GM18505 (cell line): ENCODE results near the gene ZNF205.

Experiments used
- ATAC-seq: cut with Tn5 transposase; IDR thresholded peaks from one replicate; pipeline ENCODE4 v1.9.1; 2021; ENCODE audit not compliant: unreplicated experiment
- POLR2A ChIP-seq: IDR thresholded peaks from 4 replicates; pipeline ENCODE4 v1.6.1; 2011; ENCODE audit warnings: borderline replicate concordance; ENCODE audit not compliant: insufficient read depth, insufficient read length; ENCODE audit errors: extremely low read depth

ZNF205 gene

DNA sequence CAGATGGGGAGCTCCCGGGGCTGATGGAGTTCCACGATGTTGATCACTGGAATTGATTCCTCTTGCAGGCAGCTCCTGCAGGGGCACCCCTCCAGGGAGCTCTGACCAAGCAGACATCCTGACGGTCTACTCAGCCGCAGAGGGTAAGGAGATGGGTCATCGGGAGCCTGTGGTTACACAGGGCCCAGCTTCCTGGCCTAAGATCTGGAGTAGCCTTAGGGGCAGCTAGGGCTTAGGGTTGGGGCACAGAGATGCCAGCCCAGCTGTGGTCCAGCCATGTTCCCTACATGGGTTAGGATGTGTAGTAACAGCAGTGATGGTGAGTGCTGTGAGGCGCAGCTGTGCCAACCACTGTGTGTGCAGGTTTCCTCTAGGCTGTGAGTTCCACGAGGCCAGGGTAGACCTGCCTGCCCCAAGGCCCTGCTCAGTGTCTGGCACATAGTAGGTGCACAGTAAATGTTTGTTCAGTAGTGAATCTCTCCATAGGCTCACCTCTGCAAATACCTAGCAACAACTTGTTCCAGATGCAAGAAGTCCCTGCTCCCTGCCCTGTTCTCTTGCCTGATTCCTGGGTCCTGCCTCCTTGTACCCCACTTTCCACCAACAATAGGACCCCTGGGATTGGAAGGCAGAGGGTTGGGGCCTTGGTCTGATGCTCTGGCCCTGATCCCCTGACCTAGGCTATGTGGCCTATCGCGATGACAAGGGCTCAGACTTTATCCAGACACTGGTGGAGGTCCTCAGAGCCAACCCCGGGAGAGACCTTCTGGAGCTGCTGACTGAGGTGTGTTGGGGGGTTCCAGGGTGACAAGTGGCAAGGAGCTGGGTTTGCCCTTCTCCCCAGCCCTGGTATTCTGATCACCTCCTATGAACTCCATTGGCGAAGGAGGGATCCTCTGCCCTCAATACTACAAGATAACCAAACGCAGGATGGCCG lies 36.1 kb downstream of the ZNF205 start:
- no peak for TF ChIP-seq POLR2A

DNA sequence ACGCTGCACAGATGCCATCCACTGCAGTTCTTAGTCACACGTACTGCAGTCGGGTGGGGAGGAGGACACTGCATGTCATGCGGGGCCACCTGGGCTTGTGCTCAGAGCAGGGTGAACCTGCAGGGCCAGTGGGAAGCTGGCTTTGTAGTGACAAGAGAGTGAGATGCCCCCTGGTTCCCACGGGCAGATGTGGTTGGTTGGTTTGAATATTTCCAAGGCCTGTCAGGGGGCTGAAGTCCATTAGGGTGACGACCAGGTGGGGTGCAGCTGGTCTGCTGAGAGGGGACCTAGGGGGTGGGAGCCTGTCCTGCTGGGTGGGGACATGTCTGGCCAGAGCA lies 36.8 kb downstream of the ZNF205 start:
- no peak for ATAC-seq
- TF ChIP-seq POLR2A = no peak

More for the DNA sequence above, 36.1 kb downstream of the ZNF205 start:
- no peak for ATAC-seq

DNA sequence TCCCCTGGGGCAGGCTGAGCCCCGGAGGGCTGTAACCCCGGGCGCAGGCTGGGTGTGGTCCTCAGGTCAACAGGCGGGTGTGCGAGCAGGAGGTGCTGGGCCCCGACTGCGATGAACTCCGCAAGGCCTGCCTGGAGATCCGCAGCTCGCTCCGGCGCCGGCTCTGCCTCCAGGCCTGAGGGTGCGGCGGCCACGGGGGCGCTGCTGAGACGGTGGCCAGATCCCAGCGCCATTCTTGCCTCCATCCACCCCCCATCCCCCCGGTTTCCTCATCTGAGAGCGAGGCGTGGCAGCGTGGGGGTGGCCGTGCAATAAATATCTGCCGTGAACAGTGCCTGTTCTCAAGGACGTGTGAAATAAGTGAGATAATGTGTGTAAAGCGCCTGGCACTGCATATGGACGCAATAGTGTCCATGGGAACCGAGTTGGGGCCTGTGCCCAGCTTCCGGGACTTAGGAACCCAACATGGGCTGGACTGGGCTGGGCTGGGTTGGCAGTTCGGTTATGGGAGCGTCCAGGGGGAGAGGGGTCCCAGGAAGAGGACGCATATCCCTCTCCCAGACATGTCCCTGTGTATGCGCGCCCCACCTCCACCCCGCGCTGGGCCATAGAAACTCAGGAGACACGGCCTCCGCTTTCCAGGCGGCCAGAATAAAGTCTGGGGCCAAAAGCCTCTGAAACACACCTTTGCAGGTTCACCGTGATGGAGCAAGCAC lies 37.4 kb downstream of the ZNF205 start:
- no peak for ATAC-seq
- TF ChIP-seq POLR2A = no peak

DNA sequence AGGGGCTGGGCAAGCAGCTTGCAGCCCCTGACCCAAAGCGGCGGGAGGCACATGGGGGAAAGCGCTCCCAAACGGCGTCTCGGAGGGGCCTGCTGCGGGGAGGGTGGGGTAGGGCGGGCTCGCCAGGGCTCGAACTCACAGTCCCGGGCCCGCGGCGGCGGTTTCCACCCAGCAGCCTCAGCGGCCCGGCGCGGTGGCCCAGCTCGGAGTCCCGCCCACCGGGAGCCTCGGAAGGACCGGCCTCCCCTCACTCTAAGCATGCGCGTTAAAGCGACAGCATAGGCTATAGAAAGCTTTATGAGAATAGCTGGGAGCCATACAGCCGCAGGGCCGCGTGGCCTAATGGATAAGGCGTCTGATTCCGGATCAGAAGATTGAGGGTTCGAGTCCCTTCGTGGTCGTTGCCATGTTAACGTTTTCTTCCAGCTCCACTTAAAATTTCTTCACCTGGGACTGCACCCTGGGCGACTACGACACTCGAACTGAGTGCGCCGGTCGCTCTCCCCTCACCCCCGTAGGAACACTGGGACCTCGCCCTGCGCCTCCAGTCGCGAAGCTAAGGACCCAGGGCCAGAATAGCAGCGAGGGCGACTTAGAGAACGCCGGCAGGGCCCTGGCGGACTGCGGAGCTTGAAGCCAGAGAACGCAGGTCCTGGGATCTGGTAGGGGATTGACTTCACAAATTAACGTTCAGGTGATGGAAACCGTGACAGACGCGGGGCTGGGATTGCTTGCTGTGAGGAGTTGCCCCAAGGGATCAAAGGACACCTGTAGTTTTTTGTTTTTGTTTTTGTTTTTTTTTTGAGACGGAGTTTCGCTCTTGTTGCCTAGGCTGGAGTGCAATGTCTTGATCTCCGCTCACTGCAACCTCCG lies 38.2 kb downstream of the ZNF205 start:
- TF ChIP-seq POLR2A = peak; percentile 31
- ATAC-seq = peak; percentile 52

GRCh38 chr16:3152027-3152276 lies 39.6 kb downstream of the ZNF205 start:
- no peak for ATAC-seq
- TF ChIP-seq POLR2A = no peak

GRCh38 chr16:3152277-3152990 lies 40.0 kb downstream of the ZNF205 start:
- ATAC-seq = no peak

GRCh38 chr16:3152991-3153368 lies 40.6 kb downstream of the ZNF205 start:
- TF ChIP-seq POLR2A = no peak
- ATAC-seq = no peak

More at GRCh38 chr16:3152277-3152990, 40.0 kb downstream of the ZNF205 start:
- TF ChIP-seq POLR2A = no peak

DNA sequence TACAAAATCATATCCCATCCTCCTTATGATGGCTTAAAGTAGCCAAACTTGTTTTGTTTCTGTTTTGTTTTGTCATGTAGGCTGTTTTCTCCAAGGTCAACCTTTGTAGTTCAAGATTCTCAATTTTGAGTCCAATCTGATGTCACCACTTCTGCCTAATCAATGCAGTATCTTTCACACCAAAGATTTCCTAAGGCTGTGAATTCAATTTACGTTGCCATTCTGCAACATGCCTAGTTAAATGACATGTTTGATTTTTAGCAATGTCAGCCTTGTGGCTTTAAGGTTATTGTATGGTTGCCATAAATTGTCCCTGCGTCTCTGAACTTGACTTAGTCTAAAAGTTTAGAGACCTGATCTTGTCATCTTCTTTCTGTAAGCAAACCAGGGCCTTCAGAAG lies 42.8 kb downstream of the ZNF205 start:
- ATAC-seq = no peak
- TF ChIP-seq POLR2A = no peak

DNA sequence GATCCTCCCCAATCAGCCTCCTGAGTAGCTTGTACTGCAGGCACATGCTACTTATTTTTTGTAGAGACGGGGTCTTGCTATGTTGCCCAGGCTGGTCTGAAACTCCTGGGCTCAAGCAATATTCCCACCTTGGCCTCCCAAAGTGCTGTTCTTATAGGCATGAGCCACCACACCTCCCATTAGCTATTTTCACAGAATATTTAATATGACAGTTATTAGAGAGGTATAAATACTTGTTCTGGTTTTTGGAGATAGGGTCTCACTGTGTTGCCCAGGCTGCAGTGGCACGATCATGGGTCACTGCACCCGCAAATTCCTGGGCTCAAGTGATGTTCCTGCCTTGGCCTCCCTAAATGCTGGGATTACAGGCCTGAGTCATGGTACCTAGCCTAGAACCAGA lies 43.6 kb downstream of the ZNF205 start:
- no peak for ATAC-seq
- no peak for TF ChIP-seq POLR2A

DNA sequence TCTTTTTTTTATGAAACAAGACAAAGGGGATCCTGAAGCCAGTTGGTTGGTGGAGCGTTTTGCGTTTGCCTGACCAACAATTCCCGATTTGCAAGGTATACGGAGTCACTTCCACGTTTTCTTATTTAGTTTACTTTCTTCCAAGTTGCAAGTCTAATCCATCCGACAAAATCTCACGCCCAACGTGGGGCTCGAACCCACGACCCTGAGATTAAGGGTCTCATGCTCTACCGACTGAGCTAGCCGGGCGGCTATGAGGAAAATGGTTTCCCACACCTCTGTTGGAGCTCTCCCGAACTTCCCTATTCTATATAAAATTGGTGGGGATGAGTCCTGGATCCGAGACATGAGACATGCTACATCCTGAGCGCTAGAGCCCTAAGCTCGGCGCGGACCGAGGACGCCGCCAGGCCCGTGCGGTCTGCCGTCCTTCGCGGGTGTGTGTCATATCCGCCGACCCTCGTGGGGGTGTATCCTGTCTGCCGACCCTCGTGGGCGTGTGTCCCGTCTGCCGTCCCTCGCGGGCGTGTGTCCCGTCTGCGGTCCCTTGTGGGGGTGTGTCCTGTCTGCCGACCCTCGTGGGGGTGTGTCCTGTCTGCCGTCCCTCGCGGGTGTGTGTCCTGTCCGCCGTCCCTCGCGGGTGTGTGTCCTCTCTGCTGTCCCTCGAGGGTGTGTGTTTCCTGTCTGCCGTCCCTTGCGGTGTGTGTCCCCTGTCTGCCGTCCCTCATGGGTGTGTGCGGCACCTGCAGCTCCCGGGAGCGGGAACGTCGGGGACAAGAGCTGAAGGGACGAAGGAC lies 45.0 kb downstream of the ZNF205 start:
- no peak for ATAC-seq
- TF ChIP-seq POLR2A = no peak

DNA sequence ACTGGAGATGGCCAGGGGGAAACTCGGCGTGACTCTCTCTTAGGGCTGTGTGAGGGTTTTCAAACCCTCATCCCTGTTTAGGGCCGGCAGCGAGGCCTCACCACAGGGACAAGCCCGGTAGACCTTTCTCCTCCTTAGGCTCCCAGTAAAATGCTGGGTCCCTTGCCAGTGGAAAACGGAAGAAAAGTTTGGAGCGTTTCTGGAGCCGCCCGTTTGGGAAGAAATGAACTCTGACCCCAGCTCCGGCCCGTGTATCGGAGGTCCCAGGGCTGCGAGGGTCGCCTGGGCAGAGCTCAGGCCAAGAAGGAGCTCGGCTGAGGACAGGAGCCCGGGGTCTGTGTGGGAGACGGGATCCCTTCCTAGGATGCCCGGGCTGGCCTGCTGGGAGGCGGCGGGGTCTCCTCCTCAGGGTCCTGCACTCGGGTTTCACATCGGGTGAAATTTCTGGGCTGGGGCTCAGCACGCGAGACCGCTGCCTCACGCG lies 45.7 kb downstream of the ZNF205 start:
- ATAC-seq = peak; percentile 5
- TF ChIP-seq POLR2A = no peak
